Forelimb muscle (tissue), 1 donor: Measurements from ENCODE around the gene RBBP6. TPM values are rescaled to one million over a fixed set of nuclear protein-coding genes. Genes with fewer than 3 reads are reported as not detected.
"Not testable (repeated sequence)": the region's sequence is repeated elsewhere in the genome, so short reads cannot be mapped to it uniquely, and the experiment has no call there.

Source experiments
- DNase-seq: peaks from one replicate; pipeline ENCODE4 v3.0.0-alpha.2; 2013; ENCODE audit warnings: low read depth
- polyA plus RNA-seq: library from polyadenylated mRNA; unstranded; fragments of 120-200 nt; gene quantifications from one replicate; pipeline ENCODE4 v1.2.1, GENCODE V29; 2013; ENCODE audit not compliant: insufficient read length

RBBP6 gene
- polyA plus RNA-seq, 1 donor = 38.8 TPM

- no peak for DNase-seq
Observed at GRCh38 chr16:24568392-24568791, 29.0 kb downstream of the RBBP6 start.

GRCh38 chr16:24571096-24571495 is 31.7 kb downstream of the RBBP6 start:
- DNase-seq = no peak

- DNase-seq = no peak
Observed at GRCh38 chr16:24572069-24572468, 32.7 kb downstream of the RBBP6 start.

- DNase-seq = no peak
Observed at GRCh38 chr16:24573141-24573540, 33.8 kb downstream of the RBBP6 start.

- not testable (repeated sequence) for DNase-seq
Observed at GRCh38 chr16:24574515-24575485, 35.4 kb downstream of the RBBP6 start.

- DNase-seq = not testable (repeated sequence)
Observed at GRCh38 chr16:24575791-24576190, 36.4 kb downstream of the RBBP6 start.

- no peak for DNase-seq
Observed at GRCh38 chr16:24577167-24577566, 37.8 kb downstream of the RBBP6 start.

- no peak for DNase-seq
Observed at GRCh38 chr16:24580665-24581064, 41.3 kb downstream of the RBBP6 start.

- no peak for DNase-seq
Observed at GRCh38 chr16:24583494-24583893, 44.1 kb downstream of the RBBP6 start.

GRCh38 chr16:24589997-24590396 is 50.6 kb downstream of the RBBP6 start:
- DNase-seq = no peak

- DNase-seq = no peak
Observed at GRCh38 chr16:24598777-24599437, 59.5 kb downstream of the RBBP6 start.

GRCh38 chr16:24609417-24609739 is 70.0 kb downstream of the RBBP6 start:
- DNase-seq = no peak

GRCh38 chr16:24609740-24610415 is 70.5 kb downstream of the RBBP6 start:
- DNase-seq = peak; percentile 9

GRCh38 chr16:24610416-24610755 is 71.0 kb downstream of the RBBP6 start:
- DNase-seq = no peak

GRCh38 chr16:24611310-24611709 is 71.9 kb downstream of the RBBP6 start:
- DNase-seq = no peak

GRCh38 chr16:24612656-24613055 is 73.3 kb downstream of the RBBP6 start:
- DNase-seq = no peak

- DNase-seq = not testable (repeated sequence)
Observed at GRCh38 chr16:24613267-24613666, 73.9 kb downstream of the RBBP6 start.

GRCh38 chr16:24617502-24617901 is 78.1 kb downstream of the RBBP6 start:
- no peak for DNase-seq
